SKM-1 treated with dmso at 0.1 percent for 144 hours (cell line): ENCODE measurements around the gene RC3H2.
A peak's percentile ranks its signal among the peaks of the same experiment; 100 is the strongest.
"Not testable (repeated sequence)": the region's sequence is repeated elsewhere in the genome, so short reads cannot be mapped to it uniquely, and the experiment has no call there.

ENCODE experiments used
- DNase-seq: peaks from one replicate; lab custom pipeline; 2025; ENCODE audit not compliant: unreplicated experiment; lab: John Stamatoyannopoulos, UW

RC3H2 gene

GRCh38 chr9:122810306-122810946, 94.7 kb downstream of the RC3H2 start:
- DNase-seq: peak; percentile 66

- not testable (repeated sequence) for DNase-seq
Measured at GRCh38 chr9:122809261-122809660, 95.9 kb downstream of the RC3H2 start.

- no peak for DNase-seq
Measured at GRCh38 chr9:122808141-122808540, 97.0 kb downstream of the RC3H2 start.

- DNase-seq: no peak
Measured at GRCh38 chr9:122807271-122807900, 97.8 kb downstream of the RC3H2 start.

GRCh38 chr9:122806661-122807060, 98.5 kb downstream of the RC3H2 start:
- DNase-seq: no peak

GRCh38 chr9:122800066-122801060, 104.8 kb downstream of the RC3H2 start, which contains the start of gene OR1K1:
OR1K1 (plus strand) TSS chr9:122800123; CDS start chr9:122800123, 0 bp downstream.
- no peak for DNase-seq

GRCh38 chr9:122797316-122798063, 107.7 kb downstream of the RC3H2 start:
- DNase-seq: no peak
